GM23338 (cell line): ENCODE results near the gene WFS1. TPM values are rescaled to one million over a fixed set of nuclear protein-coding genes. Genes with fewer than 3 reads are reported as not detected.

ENCODE experiments used
- ATAC-seq: fragments of 200-7000 bp; cut with Tn5 transposase; 3 replicates; pipeline ENCODE4 v1.9.1; 2020
- DNase-seq: peaks from one replicate; pipeline ENCODE4 v3.0.0-alpha.2; 2015; ENCODE audit warnings: low spot score
- H2AFZ ChIP-seq: fragments of 200-600 bp; sonication (generic); 2 replicates; pipeline ENCODE4 v1.8.0; 2016; ENCODE audit warnings: antibody characterized with exemption, mild to moderate bottlenecking, moderate library complexity
- H3F3A ChIP-seq: fragments of 200-600 bp; sonication (generic); replicated peaks from 2 replicates; pipeline ENCODE4 v1.8.0; 2017; ENCODE audit warnings: antibody characterized with exemption, mixed run types, low read depth
- H3K27ac ChIP-seq: fragments of 200-600 bp; sonication (generic); 2 replicates; pipeline ENCODE4 v1.6.1; 2016; ENCODE audit warnings: low read depth
- H3K27me3 ChIP-seq: fragments of 200-600 bp; sonication (generic); 2 replicates; pipeline ENCODE4 v1.8.0; 2016; ENCODE audit warnings: mild to moderate bottlenecking, mixed run types, moderate library complexity; ENCODE audit not compliant: insufficient read depth
- H3K36me3 ChIP-seq: fragments of 200-600 bp; sonication (generic); 2 replicates; pipeline ENCODE4 v1.8.0; 2016; ENCODE audit warnings: mild to moderate bottlenecking; ENCODE audit not compliant: insufficient read depth
- H3K4me1 ChIP-seq: fragments of 200-600 bp; sonication (generic); 2 replicates; pipeline ENCODE4 v1.8.0; 2016; ENCODE audit warnings: mild to moderate bottlenecking, moderate library complexity; ENCODE audit not compliant: insufficient read depth
- H3K4me2 ChIP-seq: fragments of 200-600 bp; sonication (generic); 2 replicates; pipeline ENCODE4 v1.7.1; 2017; ENCODE audit warnings: mixed run types
- H3K4me3 ChIP-seq: fragments of 200-600 bp; sonication (generic); 2 replicates; pipeline ENCODE4 v1.6.1; 2016; ENCODE audit warnings: mixed run types
- H3K79me2 ChIP-seq: fragments of 200-600 bp; sonication (generic); replicated peaks from 2 replicates; pipeline ENCODE4 v1.8.0; 2017; ENCODE audit warnings: mild to moderate bottlenecking; ENCODE audit not compliant: insufficient read depth
- H3K9me2 ChIP-seq: fragments of 200-600 bp; sonication (generic); 2 replicates; pipeline ENCODE4 v1.8.0; 2017; ENCODE audit not compliant: insufficient read depth
- H4K20me1 ChIP-seq: fragments of 200-600 bp; sonication (generic); replicated peaks from 2 replicates; pipeline ENCODE4 v1.8.0; 2017; ENCODE audit warnings: mild to moderate bottlenecking; ENCODE audit not compliant: insufficient read depth
- H3K27ac Mint-ChIP-seq: 2 replicates; pipeline ENCODE4 v1.8.0; 2020; ENCODE audit warnings: inconsistent platforms, mild to moderate bottlenecking, moderate library complexity, mixed read lengths
- H3K27me3 Mint-ChIP-seq: 3 replicates; pipeline ENCODE4 v1.8.0; 2022; ENCODE audit warnings: low read depth, mild to moderate bottlenecking, moderate library complexity, mixed read lengths, inconsistent platforms; ENCODE audit not compliant: insufficient read depth, poor library complexity
- H3K36me3 Mint-ChIP-seq: 3 replicates; pipeline ENCODE4 v1.8.0; 2021; ENCODE audit warnings: low read depth, mild to moderate bottlenecking, inconsistent platforms, moderate library complexity, mixed read lengths
- H3K4me1 Mint-ChIP-seq: 3 replicates; pipeline ENCODE4 v1.8.0; 2020; ENCODE audit warnings: mild to moderate bottlenecking, inconsistent platforms, mixed read lengths
- H3K4me3 Mint-ChIP-seq: 3 replicates; pipeline ENCODE4 v1.8.0; 2021; ENCODE audit warnings: moderate library complexity, mild to moderate bottlenecking, inconsistent platforms, mixed read lengths
- H3K9me3 Mint-ChIP-seq: 3 replicates; pipeline ENCODE4 v1.8.0; 2020; ENCODE audit warnings: moderate library complexity, mild to moderate bottlenecking, inconsistent platforms, mixed read lengths
- CREB1 ChIP-seq: fragments of 250-450 bp; sonication (Bioruptor Pico); IDR thresholded peaks from 2 replicates; pipeline ENCODE4 v1.5.0; 2020; ENCODE audit warnings: low read depth, mild to moderate bottlenecking, moderate library complexity
- CTCF ChIP-seq, 2 experiments: fragments of 200-600 bp in 1 of 2; sonication (generic) in 1 of 2; conservative IDR thresholded peaks; 2 replicates each; pipeline versions ENCODE4 v1.5.1 to v1.6.1; 2016 to 2017; ENCODE audit warnings: antibody characterized with exemption in 2 of 2, low read depth in 2 of 2, mild to moderate bottlenecking in 2 of 2, moderate library complexity in 1 of 2
- ETS1 ChIP-seq: IDR thresholded peaks from 2 replicates; pipeline ENCODE4 v1.6.1; 2016; ENCODE audit warnings: antibody characterized with exemption
- EZH2 ChIP-seq: fragments of 200-600 bp; sonication (generic); IDR thresholded peaks from one replicate; pipeline ENCODE4 v1.8.0; 2017; ENCODE audit warnings: antibody characterized with exemption, mild to moderate bottlenecking, low read depth; ENCODE audit not compliant: unreplicated experiment
- EZH2phosphoT487 ChIP-seq: fragments of 200-600 bp; sonication (generic); IDR thresholded peaks from one replicate; pipeline ENCODE4 v1.8.1; 2018; ENCODE audit warnings: antibody characterized with exemption; ENCODE audit not compliant: unreplicated experiment
- JUNB ChIP-seq: IDR thresholded peaks from one replicate; pipeline ENCODE4 v1.6.1; 2016; ENCODE audit warnings: antibody characterized with exemption; ENCODE audit not compliant: unreplicated experiment
- NANOG ChIP-seq: IDR thresholded peaks from 2 replicates; pipeline ENCODE4 v1.6.1; 2016; ENCODE audit warnings: antibody characterized with exemption, borderline replicate concordance
- POLR2AphosphoS5 ChIP-seq: IDR thresholded peaks from 2 replicates; pipeline ENCODE4 v1.6.1; 2016; ENCODE audit warnings: antibody characterized with exemption, low read depth
- REST ChIP-seq: IDR thresholded peaks from one replicate; pipeline ENCODE4 v1.6.1; 2018; ENCODE audit warnings: antibody characterized with exemption; ENCODE audit not compliant: unreplicated experiment
- STAT1 ChIP-seq: IDR thresholded peaks from one replicate; pipeline ENCODE4 v1.6.1; 2016; ENCODE audit warnings: antibody characterized with exemption; ENCODE audit not compliant: unreplicated experiment
- ZNF114 ChIP-seq: fragments of 250-450 bp; sonication (Bioruptor Pico); IDR thresholded peaks from 2 replicates; pipeline ENCODE4 v1.5.0; 2020; ENCODE audit warnings: mild to moderate bottlenecking, moderate library complexity
- ZNF331 ChIP-seq: fragments of 250-450 bp; sonication (Bioruptor Pico); IDR thresholded peaks from 2 replicates; pipeline ENCODE4 v1.5.0; 2020; ENCODE audit warnings: low read depth, mild to moderate bottlenecking, moderate library complexity
- ZNF462 ChIP-seq: fragments of 250-450 bp; sonication (Bioruptor Pico); IDR thresholded peaks from 2 replicates; pipeline ENCODE4 v1.5.0; 2020; ENCODE audit warnings: mild to moderate bottlenecking, moderate library complexity
- polyA plus RNA-seq: library from polyadenylated mRNA; unstranded; fragments of >200 nt; fragmentation: Nextera tagmentation; extraction: Ambion mirVana; gene quantifications from 2 replicates; pipeline ENCODE4 v1.2.1, GENCODE V29; 2016
- total RNA-seq: library from RNA; depleted of rRNA; stranded (reverse); fragments of >200 nt; shearing (Covaris generic); gene quantifications from 2 replicates; pipeline ENCODE4 v1.2.3, GENCODE V29; 2014

The WFS1 gene
- total and polyA plus RNA-seq, 2 experiments from 2014 or later = 24.7 to 45.4 TPM

- no peak for TF ChIP-seq CTCF (conservative IDR thresholded peaks at IDR 0.05; ENCODE audit: low read depth in 2 of 2)
- TF ChIP-seq EZH2phosphoT487 = no peak
- TF ChIP-seq STAT1 = no peak
Observed at GRCh38 chr4:6246170-6246634, 23.4 kb upstream of the WFS1 start (continued).

GRCh38 chr4:6248394-6248793 lies 21.3 kb upstream of the WFS1 start:
- Mint-ChIP-seq H3K4me3 (no peak overlapping the region), H3K9me3 (peaks cover 20% of the 10 kb centered on the region), H3K27ac (no peak overlapping the region), H3K27me3 (peaks cover 16% of the 10 kb centered on the region), H3K36me3 (peaks cover 15% of the 10 kb centered on the region), H3K4me1 (peaks cover 22% of the 10 kb centered on the region)
- H3K4me1 ChIP-seq = peaks cover 9% of the 10 kb centered on the region; the same call in 1 of the 2 replicates
- H4K20me1 ChIP-seq = no peaks in the 10 kb centered on the region
- ATAC-seq (no peak), DNase-seq (no peak)
- H3K27me3 ChIP-seq = peaks cover 11% of the 10 kb centered on the region; the same call in 1 of the 2 replicates
- no peaks in the 10 kb centered on the region for H3K9me2 ChIP-seq
- H2AFZ ChIP-seq = no peak overlapping the region
- no peak overlapping the region for H3K27ac ChIP-seq
- no peak overlapping the region for H3K4me3 ChIP-seq
- no peaks in the 10 kb centered on the region for H3K36me3 ChIP-seq
- H3K79me2 ChIP-seq = no peaks in the 10 kb centered on the region
- H3K4me2 ChIP-seq = no peak overlapping the region
- no peaks in the 10 kb centered on the region for H3F3A ChIP-seq
- TF ChIP-seq ETS1 = no peak
- no peak for TF ChIP-seq STAT1
- no peak for TF ChIP-seq ZNF114 (CRISPR knock-in tag)
- no peak for TF ChIP-seq CREB1 (CRISPR knock-in tag)
- no peak for TF ChIP-seq ZNF462
- no peak for TF ChIP-seq EZH2phosphoT487
- no peak for TF ChIP-seq ZNF331 (CRISPR knock-in tag)
- no peak for TF ChIP-seq REST
- TF ChIP-seq JUNB = no peak
- TF ChIP-seq NANOG = no peak
- no peak for TF ChIP-seq POLR2AphosphoS5
- TF ChIP-seq EZH2 = no peak
